Measurements from ENCODE around the gene CD69.

CD69 gene

GRCh38 chr12:9781360-9781759 is 20.7 kb upstream of the CD69 start:
- DNase-seq (ENCODE audit: insufficient read length, low spot score) (no peak), FAIRE-seq (no peak)
- TF ChIP-seq CTCF (IDR thresholded peaks at IDR 0.05; ENCODE audit: insufficient read depth, missing control alignments): no peak

DNA sequence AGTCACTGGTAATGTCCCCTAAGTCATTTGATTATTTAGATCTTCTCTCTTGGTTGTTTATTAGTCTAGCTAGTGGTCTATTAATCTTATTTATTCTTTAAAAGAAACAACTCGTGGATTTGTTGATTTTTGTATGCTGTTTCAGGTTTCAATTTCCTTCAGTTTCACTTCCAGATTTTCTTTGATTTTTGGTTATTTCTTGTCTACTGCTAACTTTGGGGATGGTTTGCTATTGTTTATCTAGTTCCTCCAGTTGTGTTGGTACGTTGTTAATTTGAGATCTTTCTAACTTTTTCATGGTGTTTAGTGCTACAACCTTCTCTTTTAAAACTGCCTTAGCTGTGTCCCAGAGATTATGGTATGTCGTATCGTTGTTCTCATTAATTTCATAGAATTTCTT is 18.5 kb upstream of the CD69 start:
- TF ChIP-seq CTCF (IDR thresholded peaks at IDR 0.05; ENCODE audit: insufficient read depth, missing control alignments): no peak
- DNase-seq (ENCODE audit: insufficient read length, low spot score) (no peak), FAIRE-seq (no peak)

DNA sequence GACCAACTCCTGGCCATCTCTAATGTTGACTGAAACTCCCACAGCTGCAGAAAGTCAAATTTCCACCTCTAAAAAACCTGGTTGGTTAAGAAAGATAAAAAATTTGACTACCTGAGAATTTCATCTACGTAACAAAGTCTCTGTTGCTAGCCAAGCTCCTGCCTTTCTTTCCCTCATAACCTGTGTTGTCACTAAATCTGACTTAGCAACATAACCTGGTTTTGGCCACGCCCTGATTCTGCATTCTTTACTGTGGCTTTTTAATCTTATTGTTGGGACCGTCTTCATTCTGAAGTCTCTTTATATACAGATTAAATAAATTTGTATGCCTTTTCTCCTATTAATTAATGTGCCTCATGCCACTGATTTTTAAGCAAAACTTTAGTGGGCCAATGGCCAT is 16.1 kb upstream of the CD69 start:
- DNase-seq (ENCODE audit: insufficient read length, low spot score): no peak
- FAIRE-seq: no peak
- no peak for TF ChIP-seq CTCF (IDR thresholded peaks at IDR 0.05; ENCODE audit: insufficient read depth, missing control alignments)

DNA sequence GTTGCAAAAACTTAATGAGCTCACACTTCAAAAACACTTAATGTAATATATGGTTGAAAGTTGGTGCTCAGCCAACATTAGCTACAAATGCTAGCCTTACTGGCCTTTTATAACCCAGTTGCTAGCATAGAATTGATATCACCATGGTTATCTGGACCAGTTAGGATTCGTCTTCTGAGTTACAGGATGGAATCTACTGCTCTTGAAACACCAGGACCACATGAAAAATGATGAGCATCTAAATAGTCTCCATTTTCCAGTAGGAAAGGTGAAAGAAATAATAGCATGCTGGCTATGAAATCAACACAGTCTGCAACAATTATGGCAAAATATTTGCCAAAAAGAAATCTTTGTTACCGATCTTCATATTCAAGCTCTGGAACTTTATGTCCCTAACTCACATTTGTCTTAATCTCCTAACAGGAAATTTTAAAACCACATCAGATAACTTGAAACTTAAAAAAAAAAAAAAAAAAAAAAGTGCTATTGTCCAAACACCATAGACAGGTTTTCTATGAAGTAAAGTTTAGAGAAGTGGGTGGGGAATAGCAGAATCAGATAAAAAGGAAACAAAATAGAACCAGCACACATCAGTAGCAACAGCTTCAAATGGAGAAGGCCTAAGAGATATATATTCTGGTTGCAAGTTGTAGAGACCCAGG is 12.6 kb upstream of the CD69 start:
- FAIRE-seq (no peak), DNase-seq (ENCODE audit: insufficient read length, low spot score) (no peak)
- no peak for TF ChIP-seq CTCF (IDR thresholded peaks at IDR 0.05; ENCODE audit: insufficient read depth, missing control alignments)

- DNase-seq (ENCODE audit: insufficient read length, low spot score): no peak
- TF ChIP-seq CTCF (IDR thresholded peaks at IDR 0.05; ENCODE audit: insufficient read depth, missing control alignments): no peak
- FAIRE-seq: no peak
Observed at GRCh38 chr12:9763025-9763424, 2.3 kb upstream of the CD69 start.

DNA sequence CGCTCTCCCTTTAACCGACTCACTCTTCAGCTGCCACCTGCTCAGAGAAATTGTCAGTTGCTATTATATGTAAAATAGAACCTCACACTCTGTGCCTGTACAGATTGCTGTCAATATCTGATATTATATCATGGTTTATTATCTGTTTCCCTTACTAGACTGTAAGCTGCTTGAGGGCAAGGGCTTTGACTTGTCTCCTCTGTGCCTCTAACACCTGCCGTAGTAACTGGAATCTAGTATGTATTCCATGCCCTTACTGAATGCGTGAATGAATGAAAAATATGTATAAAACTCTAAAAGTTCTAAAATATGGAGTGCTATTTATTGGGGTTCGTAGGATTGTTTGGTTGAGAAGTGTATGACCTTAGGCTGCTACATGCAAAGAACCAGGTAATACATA is 1.7 kb upstream of the CD69 start:
- TF ChIP-seq CTCF (IDR thresholded peaks at IDR 0.05; ENCODE audit: insufficient read depth, missing control alignments): no peak
- DNase-seq (ENCODE audit: insufficient read length, low spot score) (no peak), FAIRE-seq (no peak)

- FAIRE-seq: no peak
- no peak for DNase-seq (ENCODE audit: insufficient read length, low spot score)
- no peak for TF ChIP-seq CTCF (IDR thresholded peaks at IDR 0.05; ENCODE audit: insufficient read depth, missing control alignments)
Observed at GRCh38 chr12:9761419-9761781, 699 bp upstream of the CD69 start.
